Suppressor macrophage treated with lipopolysaccharide for 4 hours (primary cell): ENCODE results near the gene RAG2.
"Not testable (repeated sequence)": the region's sequence is repeated elsewhere in the genome, so short reads cannot be mapped to it uniquely, and the experiment has no call there.

Experiments used
- DNase-seq: peaks from one replicate; pipeline ENCODE4 v3.0.0-alpha.2; 2020

The RAG2 gene

DNA sequence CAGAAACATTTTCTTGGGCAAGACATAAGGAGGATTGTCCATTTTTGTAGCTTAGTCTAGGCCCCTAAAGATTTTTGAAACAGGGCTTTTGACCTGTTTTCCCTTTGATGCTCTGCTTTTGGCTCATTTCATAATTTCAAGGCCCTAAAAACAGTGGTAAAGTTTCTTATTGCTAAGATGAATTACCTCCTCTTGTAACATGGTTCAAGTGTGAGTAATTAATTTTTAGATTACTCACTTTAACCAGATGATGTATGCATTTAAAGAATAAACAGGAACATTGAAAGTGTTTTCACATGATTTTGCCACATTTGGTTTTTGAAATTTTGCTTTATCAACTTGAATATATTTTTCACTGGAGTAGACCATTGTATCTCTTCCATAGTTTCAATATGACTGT is 1.2 kb downstream of the RAG2 start:
- DNase-seq, result no peak

DNA sequence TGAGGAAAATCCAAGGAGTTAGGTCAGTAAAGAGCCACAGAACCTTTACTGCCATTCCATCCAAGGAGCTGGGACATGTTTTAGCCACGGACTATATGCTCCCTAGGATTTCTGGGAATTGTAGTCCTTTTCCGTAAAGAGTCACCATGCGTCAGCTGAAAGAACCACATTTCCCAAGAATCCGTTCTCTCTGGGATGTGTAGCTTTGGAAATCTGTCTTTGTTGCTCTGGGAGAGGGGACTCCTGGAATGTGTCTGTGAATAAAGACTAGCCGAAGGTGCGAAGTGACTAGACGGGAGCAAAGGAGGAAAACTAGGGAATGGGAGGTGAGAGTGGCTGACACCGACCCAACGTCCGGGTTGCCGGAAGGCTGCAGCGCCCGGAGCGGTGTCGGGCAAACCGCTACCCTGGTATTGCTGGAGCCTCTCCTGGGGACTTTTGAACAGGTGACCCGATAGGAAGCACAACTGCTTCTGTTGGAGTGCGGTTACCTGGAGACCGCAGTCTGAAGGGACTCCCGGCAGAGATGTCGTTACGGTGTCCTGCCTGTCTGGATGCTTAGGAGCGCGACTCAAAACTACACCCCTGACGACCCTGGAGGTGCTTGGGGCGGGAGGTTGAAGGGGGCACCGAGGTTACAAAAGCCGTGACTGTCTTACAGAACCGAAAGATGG is 3.6 kb downstream of the RAG2 start, which contains the start of gene IFTAP:
Gene IFTAP (plus strand): TSS at position 187 of the 674 bp plus-strand sequence. CDS start 15,602 bp downstream, outside the sequence.
- peak; percentile 81 for DNase-seq

DNA sequence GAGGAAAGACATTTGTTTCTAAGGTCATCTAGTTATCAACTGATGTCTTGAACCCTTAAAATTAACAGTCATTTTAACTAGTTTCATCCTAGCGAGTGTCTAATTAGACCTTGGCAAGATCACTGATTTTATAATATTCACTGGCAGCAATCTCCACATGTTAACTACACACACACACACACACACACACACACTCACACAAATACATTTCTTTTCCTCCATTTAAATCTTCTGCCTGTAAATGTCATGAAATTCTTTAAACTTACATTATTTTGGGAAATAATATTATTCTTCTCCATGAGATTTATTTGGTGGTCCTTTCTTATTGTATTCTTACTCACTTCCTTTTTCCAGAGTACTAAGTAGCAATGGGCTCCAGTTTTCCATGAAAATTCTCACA is 6.6 kb downstream of the RAG2 start:
- no peak for DNase-seq

DNA sequence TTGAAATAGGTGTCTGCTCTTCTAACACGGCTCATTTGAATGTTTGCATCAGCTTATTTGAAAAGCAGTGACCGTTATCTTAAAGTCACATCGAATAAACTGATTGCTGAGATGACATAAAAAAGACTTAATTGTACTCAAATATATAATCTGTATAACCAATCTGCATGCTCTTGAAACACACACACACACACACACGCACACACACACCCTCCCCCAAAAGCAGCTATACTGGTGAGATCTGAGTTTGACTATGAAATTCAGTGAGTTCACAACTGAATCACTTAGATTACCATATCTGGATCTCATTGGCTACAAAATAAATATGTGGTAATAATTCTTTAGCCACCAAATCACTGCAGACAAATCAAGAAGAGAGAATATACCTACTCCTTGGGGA is 7.5 kb downstream of the RAG2 start:
- DNase-seq, result no peak

DNA sequence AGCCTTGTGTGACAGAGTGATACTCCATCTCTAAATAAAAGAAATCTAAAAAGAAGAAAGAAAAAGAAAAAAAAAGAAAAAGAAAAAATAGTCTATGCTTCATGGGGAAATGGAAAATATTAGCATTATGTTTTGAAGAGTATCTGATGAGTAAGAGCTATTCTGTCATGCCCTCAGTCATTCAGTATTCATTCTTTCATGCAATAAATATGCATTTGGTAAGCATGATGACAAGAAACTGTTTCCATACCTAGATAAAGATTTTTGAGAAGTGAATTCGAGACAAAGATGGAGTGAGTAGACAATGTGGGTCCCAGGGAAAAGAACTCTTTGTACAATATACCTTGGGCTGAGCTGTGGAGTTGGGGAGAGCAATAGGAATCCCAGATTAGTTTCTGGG is 9.9 kb downstream of the RAG2 start:
- no peak for DNase-seq

DNA sequence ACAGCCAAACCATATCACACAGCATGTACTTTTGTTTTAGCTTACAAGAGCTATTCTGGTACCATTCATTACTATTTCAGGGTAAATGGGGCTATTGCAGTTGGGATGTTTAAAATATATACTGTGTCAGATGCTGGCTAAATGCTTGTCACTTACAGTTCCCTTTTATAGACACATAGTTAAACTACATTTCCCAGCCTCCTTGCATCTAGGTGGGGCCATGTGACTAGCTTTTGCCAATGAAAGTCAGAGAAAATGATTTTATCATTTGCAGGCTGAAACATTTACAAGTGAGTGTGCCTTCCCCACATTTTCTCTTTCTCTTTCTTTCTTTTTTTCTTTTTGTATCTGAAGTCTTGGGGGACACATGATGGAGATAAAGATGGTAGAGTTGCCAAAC is 11.5 kb downstream of the RAG2 start:
- DNase-seq, result peak; percentile 40

DNA sequence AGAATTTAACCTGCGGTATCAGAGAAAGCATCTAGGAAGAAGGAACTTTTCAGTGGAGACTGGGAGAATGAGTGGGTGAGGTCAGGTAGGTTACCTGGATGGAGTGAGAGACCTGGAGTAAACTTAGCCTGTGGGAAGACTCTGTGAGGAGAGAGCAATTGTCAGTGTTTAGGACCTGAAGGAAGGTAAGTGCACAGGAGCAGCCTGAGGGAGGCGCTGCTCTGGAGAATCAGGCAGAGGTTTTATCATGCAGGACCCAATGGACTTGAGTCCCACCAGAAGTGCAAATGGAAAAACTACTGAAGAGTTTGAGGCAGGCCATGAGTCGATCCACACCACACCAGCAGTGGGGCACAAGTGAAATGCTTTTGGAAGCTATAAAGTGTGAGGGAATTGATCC is 14.4 kb downstream of the RAG2 start:
- no peak for DNase-seq

DNA sequence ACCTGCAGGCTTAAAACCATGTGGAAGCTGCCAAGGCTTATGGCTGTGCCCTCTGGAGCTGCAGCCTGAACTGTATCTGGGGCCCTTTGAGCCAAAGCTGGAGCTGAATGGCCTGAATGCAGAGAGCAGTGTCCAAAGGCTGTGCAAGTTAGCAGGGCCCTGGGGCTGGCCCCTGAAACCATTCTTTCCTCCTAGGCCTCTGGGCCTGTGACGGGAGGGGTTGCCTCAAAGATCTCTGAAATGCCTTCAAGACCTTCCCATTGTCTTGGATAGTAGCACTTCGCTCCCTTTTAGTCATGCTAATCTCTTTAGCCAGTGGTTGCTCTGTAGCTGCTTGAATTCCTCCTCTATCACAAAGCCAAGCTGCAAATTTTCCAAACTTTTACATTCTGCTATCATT is 16.5 kb downstream of the RAG2 start:
- DNase-seq, result no peak

DNA sequence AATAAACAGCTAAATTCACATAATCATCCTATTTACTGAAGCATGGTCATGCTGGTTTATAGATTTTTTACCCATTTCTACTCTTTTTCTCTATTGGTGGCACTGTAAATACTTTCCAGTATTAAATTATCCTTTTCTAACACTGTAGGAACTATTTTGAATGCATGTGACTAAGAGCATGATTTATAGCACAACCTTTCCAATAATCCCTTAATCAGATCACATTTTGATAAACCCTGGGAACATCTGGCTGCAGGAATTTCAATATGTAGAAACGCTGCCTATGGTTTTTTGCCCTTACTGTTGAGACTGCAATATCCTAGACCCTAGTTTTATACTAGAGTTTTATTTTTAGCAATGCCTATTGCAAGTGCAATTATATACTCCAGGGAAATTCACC is 19.6 kb downstream of the RAG2 start:
- no peak for DNase-seq

DNA sequence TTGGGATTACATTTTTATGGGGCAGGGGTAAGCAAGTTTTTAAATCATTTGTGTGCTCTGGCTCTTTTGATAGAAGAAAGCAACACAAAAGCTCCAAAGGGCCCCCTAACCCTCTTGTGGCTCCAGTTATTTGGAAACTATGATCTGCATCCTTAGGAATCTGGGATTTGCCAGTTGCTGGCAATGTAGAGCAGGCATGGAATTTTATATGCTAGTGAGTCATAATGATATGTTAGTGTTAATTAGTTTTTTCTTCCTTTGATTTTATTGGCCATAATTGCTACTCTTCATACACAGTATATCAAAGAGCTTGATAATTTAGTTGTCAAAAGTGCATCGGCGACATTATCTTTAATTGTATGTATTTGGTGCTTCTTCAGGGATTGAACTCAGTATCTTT is 20.2 kb downstream of the RAG2 start:
- no peak for DNase-seq

DNA sequence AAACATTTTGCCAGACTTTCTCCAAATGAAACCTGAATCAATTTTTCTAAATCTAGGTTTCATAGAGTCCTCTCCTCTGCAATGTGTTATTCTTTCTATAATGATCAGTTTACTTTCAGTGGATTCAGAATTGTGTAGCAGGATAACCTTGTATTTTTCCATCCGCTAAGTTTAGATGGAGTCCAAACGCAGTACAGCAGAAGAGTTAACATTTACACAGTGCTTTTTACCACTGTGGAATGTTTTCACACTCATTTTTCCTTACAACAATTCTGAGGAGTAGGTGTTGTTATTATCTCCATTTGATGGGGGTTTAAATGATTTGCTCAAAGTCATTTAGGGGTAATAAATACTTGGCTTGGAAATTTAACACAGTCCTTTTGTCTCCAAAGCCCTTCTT is 20.7 kb downstream of the RAG2 start:
- no peak for DNase-seq

DNA sequence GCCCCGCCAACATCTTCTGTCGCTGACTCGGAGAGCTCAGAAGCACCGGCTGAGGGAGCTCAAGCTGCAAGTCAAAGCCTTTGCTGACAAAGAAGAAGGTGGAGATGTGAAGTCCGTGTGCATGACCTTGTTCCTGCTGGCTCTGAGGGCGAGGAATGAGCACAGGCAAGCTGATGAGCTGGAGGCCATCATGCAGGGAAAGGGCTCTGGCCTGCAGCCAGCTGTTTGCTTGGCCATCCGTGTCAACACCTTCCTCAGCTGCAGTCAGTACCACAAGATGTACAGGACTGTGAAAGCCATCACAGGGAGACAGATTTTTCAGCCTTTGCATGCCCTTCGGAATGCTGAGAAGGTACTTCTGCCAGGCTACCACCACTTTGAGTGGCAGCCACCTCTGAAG is 23.6 kb downstream of the RAG2 start:
- no peak for DNase-seq

DNA sequence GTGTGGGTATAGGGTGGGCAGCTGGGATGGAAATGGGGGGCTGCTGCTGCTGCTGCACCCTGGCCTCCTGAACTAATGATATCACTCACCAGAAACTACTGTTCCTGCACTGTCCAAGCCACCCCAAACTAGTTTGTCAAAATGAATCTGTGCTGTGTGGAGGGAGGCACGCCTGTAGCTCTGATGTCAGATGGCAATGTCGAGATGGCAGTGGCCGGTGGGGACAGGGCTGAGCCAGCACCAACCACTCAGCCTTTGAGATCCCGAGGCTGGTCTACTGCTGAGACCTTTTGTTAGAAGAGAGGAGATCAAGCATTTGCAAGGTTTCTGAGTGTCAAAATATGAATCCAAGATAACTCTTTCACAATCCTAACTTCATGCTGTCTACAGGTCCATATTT is 28.9 kb downstream of the RAG2 start:
- DNase-seq, result no peak

DNA sequence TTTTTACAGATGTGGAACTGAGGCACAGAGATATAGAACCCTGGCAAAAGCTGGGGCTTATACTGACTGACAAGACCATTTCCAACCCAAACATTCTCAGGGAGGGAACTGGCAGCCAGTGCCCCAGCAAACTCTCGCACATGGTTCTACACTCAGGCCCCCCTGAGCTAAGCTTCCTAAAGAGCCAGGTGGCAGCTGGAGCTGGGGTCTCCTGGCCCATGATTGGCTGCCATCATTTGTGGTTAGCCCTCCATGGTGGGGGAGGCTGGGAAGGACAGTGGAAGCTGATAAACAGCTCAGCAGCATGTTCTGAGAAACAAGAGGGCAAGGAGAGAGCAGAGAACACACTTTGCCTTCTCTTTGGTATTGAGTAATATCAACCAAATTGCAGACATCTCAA is 30.3 kb downstream of the RAG2 start, which contains the start of gene RAG1:
Gene RAG1 (plus strand): TSS at position 314 of the 400 bp plus-strand sequence. CDS start 5,298 bp downstream, outside the sequence.
- no peak for DNase-seq

DNA sequence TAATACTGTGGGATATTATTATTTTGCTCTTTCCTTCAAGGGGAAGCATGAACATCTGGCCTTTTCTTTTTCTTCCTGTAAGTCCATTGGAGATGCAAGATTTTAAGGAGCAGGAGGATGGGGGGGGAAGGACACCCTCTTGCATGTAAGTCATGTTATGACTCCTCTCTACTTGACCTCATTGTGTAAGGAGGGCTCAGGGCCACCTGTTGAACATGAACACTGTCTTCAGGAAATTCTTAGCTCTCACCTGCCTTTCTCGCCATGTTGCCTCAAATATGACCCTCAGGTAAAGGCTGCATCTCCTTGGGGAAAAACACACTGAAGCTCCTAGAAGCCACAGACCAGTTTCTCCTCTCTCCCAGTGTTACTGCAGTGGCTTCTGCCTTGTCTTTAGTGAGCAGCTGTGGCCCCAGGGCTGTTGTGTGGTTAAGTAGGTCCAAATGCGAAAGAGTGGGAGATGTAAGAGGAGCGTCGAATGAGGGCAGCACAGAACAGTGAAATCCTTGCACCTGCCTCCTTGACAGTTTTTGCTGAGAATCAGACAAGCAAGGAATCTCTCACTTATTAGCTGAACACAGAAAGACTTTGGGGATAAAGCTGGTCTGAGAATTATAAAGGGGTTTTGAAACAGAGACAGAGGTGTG is 31.5 kb downstream of the RAG2 start:
- no peak for DNase-seq

DNA sequence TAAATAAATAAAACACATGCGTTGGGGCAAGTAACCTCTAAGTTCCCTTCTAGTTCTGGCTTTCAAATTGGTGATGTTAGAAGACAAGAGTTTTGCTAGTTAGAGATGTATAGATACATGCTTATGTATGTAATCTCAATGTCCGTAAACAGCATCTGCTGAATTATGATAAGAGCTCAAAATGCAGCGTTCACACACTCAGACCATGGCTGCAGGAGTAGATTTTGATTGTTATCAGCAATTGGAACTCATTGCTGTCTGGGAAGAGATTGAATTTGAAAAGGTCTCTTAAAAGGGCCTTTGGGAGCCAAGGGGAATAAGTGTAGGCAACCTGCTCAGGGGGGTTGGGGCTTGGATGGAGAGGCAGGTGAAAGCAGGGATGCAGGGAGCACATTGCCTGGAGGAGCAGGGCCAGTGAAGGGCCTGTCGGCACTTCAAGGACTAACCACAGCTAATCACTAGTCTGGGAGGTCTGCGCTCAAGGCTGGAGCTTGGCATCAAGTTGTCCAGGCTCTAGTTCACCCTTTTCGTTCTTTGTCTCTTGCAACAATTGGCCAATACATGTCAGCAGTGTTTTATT is 32.9 kb downstream of the RAG2 start:
- DNase-seq, result no peak

DNA sequence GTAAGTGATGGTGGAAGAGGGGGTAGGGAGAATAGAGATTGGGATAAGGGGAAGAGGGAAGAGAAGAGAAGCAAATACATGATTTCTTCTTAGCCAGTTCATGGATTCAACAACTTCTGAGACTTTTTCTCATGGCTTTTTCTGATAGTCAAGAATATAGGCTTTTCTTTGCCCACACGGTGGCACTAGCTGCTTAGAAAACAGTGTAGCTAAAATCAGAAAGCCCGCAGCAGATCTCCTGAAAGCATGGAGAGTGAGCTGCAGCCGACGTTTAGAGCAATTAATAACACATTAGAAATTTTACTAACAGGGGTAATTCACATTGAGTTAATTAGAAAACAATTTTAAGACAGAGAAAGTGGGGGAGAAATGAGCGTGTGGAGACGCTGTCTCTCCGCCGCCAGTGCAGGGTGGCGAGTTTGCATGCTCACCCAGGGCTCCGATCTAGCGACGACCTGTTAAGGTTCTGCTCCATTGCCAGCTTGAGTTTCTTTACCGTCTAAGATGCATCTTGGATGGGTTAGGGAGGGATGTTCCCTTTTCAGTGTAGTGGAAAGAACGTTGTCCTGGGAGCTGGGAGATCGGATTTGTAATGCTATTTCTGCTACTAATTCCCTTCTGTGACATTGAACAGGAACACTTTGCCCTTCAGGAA is 33.5 kb downstream of the RAG2 start:
- DNase-seq, result peak; percentile 73

DNA sequence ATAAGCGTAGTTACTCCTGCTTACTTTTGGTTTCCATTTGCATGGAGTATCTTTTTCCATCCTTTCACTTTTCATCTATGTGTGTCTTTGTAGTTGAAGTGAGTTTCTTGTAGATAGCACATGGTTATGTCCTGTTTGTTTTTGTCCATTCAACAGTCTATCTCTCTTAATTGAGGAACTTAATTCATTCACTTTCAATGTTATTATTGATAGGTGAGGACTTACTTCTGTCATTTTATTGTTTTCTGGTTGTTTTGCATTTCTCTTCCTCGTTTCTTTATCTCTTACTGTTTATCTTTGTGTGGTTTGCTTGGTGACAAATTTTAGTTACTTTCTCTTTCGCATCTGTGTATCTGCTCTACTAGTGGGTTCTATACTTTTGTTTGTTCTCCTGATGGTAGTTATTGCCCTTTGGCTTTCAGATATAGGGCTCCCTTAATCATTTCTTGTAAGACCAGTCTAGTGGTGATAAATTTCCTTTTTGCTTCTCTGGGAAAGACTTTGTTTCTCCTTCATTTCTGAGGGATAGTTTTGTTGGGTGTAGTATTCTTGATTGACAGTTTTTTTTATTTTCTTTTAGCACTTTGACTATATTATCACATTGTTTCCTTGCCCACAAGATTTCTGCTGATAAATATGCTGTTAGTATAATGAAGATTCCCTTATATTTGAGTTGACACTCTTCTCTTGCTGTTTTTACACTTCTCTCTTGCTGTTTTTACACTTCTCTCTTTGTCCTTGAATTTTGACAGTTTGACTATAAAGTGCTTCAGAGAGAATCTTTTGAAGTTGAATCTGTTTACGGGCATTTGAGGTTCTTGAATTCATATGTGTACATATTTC is 39.2 kb downstream of the RAG2 start:
- DNase-seq, result no peak

DNA sequence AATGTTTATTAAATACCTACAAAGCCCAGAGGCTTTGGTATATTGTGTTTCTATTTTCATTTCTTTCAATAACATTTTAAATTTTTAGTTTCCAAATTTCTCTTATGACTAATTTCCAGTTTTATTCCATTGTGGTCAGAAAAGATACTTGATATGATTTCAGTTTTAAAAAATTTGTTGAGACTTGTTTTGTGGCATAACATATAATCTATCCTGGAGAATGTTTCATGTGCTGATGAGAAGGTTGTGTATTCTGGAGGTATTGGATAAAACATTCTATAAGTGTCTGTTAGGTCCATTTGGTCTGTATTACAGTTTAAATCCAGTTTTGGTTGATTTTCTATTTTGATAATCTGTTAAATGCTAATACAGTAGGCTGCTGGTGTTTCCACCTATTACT is 40.0 kb downstream of the RAG2 start:
- no peak for DNase-seq

DNA sequence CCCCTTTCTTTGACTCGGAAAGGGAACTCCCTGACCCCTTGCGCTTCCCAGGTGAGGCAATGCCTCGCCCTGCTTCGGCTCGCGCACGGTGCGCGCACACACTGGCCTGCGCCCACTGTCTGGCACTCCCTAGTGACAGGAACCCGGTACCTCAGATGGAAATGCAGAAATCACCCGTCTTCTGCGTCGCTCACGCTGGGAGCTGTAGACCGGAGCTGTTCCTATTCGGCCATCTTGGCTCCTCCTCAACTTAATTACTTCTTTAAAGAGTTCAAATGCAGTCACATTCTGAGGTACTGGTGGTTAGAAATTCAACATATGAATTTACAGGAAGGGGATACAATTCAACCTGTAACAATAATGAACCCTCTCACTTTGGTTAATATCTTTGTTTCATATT is 40.6 kb downstream of the RAG2 start:
- not testable (repeated sequence) for DNase-seq

DNA sequence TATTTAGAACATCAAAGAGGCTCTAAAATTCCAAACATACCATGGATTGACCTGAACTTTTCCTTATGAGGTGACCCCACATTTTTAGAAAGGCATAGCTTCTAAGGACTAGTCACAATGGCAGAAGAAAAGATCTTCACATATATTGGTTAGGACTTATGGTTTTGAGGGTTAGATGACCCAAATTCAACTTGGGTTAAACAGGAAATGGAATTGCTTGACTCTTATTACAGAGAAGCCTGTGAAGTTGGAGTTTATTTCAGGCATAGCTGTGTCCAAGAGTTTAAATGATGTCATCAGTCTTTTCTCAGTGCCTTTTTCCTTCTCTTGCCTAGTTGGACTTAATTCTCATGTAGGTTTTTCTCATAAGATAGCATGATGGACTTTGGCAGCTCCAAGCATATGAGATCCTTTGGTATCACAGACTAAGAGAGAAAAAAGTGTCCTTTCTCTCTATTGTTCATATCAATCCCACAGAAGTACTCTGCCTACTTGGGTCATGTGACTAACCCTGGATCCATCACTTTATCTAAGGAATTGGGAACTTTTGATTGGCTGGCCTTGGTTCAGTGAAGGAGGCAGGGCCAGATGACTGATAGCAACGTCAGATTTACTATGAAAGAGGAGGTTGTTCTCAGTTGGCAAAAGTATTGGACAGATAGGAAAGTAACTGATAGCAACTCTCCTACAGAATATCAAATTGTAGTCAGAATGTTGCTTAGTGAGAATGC is 47.5 kb downstream of the RAG2 start:
- no peak for DNase-seq
